ENCODE results near the gene ZNRF4.
A peak's percentile ranks its signal among the peaks of the same experiment; 100 is the strongest.
"Not testable (repeated sequence)": the region's sequence is repeated elsewhere in the genome, so short reads cannot be mapped to it uniquely, and the experiment has no call there.

ZNRF4 gene, protein sequence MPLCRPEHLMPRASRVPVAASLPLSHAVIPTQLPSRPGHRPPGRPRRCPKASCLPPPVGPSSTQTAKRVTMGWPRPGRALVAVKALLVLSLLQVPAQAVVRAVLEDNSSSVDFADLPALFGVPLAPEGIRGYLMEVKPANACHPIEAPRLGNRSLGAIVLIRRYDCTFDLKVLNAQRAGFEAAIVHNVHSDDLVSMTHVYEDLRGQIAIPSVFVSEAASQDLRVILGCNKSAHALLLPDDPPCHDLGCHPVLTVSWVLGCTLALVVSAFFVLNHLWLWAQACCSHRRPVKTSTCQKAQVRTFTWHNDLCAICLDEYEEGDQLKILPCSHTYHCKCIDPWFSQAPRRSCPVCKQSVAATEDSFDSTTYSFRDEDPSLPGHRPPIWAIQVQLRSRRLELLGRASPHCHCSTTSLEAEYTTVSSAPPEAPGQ

DNA sequence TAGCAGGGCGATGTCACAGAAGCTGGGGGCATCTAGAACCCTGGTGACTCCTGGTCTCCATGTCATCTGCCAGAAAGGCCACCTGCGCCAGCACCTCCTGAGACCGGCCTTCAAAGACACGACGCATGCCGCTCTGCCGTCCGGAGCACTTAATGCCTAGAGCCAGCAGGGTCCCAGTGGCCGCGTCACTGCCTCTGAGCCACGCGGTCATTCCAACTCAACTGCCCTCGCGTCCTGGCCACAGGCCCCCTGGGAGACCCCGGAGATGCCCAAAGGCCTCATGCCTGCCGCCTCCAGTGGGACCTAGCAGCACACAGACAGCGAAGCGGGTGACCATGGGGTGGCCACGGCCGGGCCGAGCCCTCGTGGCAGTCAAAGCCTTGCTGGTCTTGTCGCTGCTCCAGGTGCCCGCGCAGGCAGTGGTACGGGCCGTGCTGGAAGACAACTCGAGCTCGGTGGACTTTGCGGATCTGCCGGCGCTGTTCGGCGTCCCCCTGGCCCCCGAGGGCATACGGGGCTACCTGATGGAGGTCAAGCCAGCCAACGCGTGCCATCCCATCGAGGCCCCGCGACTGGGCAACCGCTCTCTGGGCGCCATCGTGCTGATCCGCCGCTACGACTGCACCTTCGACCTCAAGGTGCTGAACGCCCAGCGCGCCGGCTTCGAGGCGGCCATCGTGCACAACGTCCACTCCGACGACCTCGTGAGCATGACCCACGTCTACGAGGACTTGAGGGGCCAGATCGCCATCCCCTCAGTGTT is at the start of gene ZNRF4:
Gene ZNRF4, plus strand, starts transcription at position 51 of the 763 bp plus-strand sequence. Its CDS starts 75 bp downstream, at position 126.
- no peak for DNase-seq

DNA sequence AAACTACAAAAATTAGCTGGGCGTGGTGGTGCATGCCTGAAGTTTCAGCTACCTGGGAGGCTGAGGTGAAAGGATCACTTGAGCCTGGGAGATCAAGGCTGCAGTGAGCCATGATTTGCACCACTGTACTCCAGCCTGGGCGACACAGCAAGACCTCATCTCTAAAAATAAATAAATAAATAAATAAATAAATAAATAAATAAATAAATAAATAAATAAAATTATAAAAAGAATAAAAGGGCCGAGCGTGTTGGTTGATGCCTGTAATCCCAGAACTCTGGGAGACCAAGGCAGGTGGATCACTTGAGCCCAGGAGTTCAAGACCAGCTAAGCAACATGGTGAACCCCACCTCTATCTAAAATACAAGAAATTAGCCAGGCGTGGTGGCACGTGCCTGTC is 49.0 kb upstream of the ZNRF4 start:
- DNase-seq, result not testable (repeated sequence)

GRCh38 chr19:5406816-5407215 is 48.4 kb upstream of the ZNRF4 start:
- DNase-seq, result peak in 20 of 56 donors; percentile 5 to 52 (median 14)

GRCh38 chr19:5407356-5407755 is 47.9 kb upstream of the ZNRF4 start:
- peak in 6 of 56 donors; percentile 3 to 28 (median 14) for DNase-seq

DNA sequence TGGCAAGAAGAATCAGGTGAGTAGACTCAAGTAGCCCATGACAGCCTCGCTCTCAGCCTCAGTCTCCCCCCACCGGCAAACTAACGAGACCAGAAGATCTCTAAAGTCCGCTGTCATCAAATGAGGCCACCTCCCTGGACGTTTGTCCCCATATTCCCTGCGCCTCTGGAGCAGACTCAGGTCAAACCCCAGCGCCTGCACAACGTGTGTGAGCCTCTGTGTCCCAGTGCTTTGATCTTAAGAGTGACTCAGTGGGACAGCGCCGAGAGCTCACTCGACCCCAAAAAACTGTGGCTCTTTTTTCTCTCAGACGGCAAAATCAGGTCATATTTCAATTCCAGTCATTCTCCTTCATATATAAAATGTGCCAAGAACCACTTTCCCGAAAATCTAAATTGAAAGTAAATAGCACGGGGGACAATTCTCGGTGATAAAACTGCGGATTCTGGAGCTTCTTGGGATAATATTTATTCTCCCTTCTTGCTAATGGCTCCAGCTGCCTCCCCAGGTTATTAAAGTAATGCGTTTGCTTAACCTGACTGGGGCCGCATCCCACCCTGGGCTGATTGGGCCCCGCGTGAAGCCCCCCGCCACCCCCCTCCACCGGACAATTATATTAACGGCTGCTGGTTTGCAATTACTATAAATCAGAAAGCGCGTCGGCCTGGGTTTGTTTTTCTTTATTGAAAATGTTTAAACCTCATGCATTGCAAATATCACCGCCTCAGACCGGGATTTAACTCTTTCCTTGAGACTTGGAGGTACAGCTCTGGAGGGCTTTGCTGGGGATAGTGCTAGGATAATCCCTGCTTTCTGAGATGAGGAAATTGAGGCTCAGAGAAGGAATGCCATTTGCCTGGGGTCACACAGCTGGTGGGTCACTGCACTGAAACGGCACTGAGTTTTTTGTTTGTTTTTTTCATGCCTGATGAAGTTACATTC is 37.5 kb upstream of the ZNRF4 start:
- DNase-seq, result no peak

- no peak for DNase-seq
Measured at GRCh38 chr19:5418677-5419076, 36.5 kb upstream of the ZNRF4 start.

GRCh38 chr19:5420953-5421352 is 34.3 kb upstream of the ZNRF4 start:
- DNase-seq, result no peak

DNA sequence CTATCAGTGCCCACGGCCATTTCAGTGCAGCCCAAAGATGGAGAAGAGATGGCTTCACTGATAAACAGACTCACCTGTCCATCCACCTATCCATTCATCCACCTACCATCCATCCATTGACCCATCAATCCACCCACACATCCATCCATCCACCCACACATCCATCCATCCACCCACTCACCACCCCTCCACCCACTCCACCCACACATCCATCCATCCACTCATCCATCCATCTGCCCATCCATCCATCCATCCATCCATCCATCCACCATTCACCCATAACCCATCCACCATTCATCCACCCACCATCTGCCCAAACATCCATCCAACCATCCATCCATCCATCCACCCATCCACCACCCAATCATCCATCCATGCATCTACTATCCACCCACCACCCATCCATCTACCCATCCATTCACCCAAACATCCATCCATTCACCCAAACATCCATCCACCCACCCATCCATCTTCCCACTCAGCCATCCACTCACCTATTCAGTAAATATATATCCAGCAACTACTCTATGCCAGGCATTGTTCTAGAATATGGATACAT is 31.6 kb upstream of the ZNRF4 start:
- DNase-seq, result no peak

- DNase-seq, result no peak
Measured at GRCh38 chr19:5424192-5424973, 30.8 kb upstream of the ZNRF4 start.

- no peak for DNase-seq
Measured at GRCh38 chr19:5425260-5425659, 30.0 kb upstream of the ZNRF4 start.

GRCh38 chr19:5430237-5430636 is 25.0 kb upstream of the ZNRF4 start:
- no peak for DNase-seq

DNA sequence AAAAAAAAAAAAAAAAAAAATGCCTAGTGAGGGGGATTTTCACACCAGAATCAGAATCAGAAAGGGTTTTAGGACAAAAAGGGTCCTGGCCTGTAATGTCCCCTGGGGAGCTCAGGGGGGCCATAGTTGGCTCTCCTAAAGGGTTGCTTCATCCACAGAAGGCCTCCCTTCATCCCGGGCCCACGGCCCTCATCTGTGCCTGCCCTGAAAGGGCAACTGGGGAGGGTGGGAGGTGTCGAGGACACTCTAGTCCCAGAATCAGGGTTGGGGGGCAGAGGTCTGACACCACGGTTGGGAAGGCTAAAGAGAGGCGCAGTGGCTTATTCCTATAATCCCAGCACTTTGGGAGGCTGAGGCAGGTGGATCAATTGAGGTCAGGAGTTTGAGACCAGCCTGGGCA is 22.5 kb upstream of the ZNRF4 start:
- DNase-seq, result no peak

DNA sequence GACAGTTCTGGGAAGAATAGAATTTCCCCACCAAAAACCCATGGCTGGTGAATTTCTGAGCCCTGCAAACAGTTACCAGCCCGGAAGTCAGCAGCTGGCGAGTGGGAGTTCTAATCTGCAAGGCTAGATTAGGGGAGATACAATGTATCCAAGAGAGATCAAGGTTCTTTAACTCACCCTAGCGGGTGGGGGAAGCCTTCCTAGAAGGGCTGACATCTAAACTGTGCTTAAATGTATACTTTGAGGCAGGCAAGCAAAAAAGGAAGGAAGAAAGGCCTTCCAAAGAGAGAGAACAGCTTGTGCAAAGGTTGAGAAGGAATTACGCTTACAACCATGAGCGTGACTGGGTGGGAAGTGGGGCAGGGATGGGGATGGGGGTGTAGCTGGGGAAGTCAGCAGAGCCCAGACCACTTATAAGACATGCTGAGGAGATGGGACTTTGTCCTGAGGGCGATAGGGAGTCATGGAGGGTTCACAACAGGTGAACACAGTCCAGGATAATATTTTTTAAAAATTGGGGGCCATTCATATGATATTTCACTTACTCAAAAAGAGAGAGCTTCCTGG is 20.8 kb upstream of the ZNRF4 start:
- no peak for DNase-seq

GRCh38 chr19:5434970-5435641 is 20.1 kb upstream of the ZNRF4 start:
- peak in 11 of 56 donors; percentile 4 to 29 (median 19) for DNase-seq

GRCh38 chr19:5435642-5436017 is 19.6 kb upstream of the ZNRF4 start:
- DNase-seq, result no peak

GRCh38 chr19:5436106-5436947 is 18.9 kb upstream of the ZNRF4 start:
- peak in 49 of 56 donors; percentile 10 to 75 (median 46) for DNase-seq

GRCh38 chr19:5436948-5437306 is 18.3 kb upstream of the ZNRF4 start:
- DNase-seq, result no peak

DNA sequence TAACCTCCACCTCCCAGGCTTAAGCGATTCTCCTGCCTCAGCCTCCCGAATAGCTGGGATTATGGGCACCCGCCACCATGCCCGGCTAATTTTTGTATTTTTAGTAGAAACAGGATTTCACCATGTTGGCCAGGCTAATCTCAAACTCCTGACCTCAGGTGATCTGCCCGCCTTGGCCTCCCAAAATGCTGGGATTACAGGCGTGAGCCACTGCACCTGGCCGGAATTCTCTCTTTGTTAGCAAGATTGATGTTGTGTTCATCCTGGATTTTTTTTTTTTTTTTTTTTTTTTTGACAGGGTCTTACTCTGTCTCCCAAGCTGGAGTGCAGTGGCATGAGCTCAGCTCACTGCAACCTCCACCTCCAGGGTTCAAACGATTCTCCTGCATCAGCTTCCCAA is 16.5 kb upstream of the ZNRF4 start:
- not testable (repeated sequence) for DNase-seq

All from amygdala (tissue), 56 donors.